GM10266 (cell line): Measurements from ENCODE around the gene PRR16.

Experiments
- DNase-seq: peaks from one replicate; pipeline ENCODE4 v3.0.0; 2012; ENCODE audit errors: extremely low spot score
- TF ChIP-seq, protein P1 (sequence below): IDR thresholded peaks from 2 replicates; pipeline ENCODE4 v1.5.1; 2012; ENCODE audit warnings: mild to moderate bottlenecking, low read depth; ENCODE audit not compliant: control insufficient read depth, insufficient read depth; ENCODE audit errors: missing control alignments

PRR16 gene

DNA sequence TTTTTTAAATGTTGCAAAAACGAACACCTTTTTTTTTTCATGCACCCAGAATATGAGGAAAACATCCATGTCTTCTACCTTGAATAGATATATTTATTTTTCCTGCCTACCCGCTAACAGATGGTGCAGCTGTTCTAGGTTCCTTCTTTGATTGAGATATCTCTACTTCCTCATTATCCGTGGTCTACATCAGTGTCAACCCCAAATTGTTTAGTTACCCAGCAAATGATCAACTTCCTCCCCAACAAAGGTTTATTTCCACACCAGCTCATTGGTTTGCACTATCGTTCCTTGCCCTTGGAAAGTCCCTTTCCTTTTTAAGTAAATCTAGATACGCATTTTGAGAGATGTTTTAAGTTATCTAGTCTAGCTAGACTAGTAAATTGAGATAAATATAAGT lies 166.4 kb downstream of the PRR16 start:
- TF ChIP-seq, protein P1, sequence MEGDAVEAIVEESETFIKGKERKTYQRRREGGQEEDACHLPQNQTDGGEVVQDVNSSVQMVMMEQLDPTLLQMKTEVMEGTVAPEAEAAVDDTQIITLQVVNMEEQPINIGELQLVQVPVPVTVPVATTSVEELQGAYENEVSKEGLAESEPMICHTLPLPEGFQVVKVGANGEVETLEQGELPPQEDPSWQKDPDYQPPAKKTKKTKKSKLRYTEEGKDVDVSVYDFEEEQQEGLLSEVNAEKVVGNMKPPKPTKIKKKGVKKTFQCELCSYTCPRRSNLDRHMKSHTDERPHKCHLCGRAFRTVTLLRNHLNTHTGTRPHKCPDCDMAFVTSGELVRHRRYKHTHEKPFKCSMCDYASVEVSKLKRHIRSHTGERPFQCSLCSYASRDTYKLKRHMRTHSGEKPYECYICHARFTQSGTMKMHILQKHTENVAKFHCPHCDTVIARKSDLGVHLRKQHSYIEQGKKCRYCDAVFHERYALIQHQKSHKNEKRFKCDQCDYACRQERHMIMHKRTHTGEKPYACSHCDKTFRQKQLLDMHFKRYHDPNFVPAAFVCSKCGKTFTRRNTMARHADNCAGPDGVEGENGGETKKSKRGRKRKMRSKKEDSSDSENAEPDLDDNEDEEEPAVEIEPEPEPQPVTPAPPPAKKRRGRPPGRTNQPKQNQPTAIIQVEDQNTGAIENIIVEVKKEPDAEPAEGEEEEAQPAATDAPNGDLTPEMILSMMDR = no peak
- DNase-seq = no peak

DNA sequence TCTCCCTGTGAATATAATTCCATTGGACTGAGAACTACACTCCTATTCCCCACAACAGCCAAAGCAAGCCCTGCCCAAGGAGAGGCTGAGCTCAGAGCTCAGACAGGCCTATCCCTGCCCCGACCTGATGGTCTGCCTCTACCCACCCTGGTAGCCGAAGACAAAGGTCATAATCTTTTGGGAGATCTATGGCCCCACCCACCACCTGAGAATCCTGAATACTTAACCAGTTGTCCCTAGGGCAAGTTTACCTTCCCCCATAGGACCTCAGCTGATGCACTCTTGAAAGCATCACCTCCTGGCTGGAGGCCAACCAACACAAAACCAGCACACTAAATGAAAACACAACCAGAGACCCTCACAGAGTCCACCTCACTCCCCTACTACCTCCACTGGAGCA lies 167.5 kb downstream of the PRR16 start:
- DNase-seq = no peak
- TF ChIP-seq, protein P1 = no peak

DNA sequence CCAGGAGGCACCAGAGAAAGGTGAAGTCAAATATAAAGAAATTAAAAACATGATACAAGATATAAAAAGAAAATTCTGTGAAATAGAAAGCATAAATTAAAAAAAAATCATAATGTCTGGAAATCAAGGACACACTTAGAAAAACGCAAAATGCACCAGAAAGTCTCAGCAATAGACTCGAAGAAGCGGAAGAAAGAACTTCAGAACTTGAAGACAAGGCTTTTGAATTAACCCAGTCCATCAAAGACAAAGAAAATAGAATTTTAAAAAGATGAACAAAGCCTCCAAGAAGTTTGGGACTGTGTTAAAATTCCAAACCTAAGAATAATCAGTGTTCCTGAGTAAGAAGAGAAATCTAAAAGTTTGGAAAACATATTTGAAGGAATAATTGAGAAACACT lies 168.3 kb downstream of the PRR16 start:
- no peak for DNase-seq
- TF ChIP-seq, protein P1 = no peak

DNA sequence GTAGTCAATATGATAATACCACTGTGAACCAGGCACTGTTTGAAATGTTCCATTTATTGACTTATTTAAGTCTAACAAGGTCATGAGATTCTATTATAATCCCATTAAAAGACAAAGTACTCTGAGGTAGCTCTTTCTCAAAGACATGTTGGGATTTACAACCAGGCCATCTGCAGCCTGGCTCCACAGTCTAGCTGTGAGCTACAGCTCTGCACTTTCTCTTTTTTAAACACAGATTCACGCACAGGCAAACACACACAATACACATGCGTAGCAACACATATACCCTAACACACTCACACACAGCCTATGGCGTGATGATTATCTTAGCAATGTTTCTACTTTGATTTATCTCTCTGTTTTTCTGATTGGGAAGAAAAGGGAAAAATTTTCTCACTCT lies 174.3 kb downstream of the PRR16 start:
- DNase-seq = no peak
- TF ChIP-seq, protein P1 = no peak

DNA sequence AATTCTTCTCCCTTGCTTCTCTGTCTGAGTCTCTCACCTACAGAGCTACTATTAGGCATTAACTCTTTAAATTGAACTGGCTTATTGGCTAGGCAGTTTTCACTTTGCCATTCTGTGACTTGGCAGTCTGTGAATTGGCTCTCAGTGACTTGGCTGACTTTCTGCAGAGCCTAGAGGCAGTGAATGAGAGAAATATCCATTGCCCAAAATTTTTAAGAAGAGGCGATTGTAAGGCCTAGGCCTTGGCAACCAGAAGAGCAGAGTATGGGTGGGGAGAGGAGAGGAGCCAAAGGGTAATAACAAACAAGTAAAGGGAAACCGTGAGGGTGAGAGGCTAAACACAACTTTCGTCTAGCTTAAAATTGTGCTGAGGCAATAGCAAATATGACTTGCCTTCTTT lies 176.7 kb downstream of the PRR16 start:
- DNase-seq = no peak
- TF ChIP-seq, protein P1 = no peak

DNA sequence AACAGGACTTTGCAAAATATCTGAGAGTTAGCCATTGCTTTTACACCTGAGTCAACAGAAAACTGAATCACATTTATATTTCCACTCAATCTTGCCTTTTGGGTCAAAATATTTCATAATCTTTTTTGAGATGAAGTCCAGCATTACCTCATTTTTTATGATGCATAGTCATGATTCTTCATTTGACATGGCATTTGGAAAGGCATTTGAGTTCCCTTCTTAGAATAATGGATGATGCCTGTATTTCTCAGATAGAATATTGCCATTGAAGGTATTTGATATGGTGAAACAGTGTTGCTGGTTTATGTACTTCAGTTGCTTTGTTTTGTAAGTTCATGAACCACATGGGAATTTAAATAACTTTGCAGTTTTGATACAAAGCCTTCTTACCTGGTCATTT lies 180.4 kb downstream of the PRR16 start:
- DNase-seq = no peak
- TF ChIP-seq, protein P1 = no peak

DNA sequence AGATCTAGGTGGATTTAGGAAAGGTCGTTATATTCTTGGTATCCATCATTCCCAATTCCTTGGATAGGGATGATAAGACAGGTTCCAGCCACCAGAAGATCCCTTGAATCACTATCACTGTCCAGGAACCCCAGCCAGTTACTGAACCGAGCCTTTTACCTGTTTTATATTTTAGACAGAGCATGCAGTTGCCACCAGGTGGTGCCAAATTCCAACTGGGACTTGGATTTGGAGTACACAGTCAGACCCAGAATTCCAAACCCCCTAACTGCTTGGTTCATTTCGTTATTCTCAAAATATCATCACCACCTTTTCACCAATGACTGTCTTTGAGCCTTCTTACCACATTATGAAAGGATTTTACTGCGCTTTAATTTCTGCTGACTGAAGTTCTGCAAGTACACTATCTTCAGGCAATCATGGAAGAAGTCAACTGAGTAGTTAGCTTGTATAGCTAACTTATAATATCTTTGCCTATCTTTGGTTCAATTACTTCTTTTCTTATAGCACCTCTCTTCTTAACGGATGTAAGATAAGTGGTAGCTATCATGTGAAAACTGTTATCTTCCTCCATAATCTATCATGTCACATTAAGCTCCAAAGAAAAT lies 191.8 kb downstream of the PRR16 start:
- DNase-seq = no peak
- TF ChIP-seq, protein P1 = peak; percentile 60
